Femur (tissue), 1 donor: ENCODE data around the gene CRISPLD2.
A peak's percentile ranks its signal among the peaks of the same experiment; 100 is the strongest.

ENCODE experiments used
- DNase-seq: peaks from one replicate; pipeline ENCODE4 v3.0.0-alpha.2; 2017

The CRISPLD2 gene

GRCh38 chr16:84940670-84941551 lies 121.1 kb downstream of the CRISPLD2 start:
- no peak for DNase-seq

DNA sequence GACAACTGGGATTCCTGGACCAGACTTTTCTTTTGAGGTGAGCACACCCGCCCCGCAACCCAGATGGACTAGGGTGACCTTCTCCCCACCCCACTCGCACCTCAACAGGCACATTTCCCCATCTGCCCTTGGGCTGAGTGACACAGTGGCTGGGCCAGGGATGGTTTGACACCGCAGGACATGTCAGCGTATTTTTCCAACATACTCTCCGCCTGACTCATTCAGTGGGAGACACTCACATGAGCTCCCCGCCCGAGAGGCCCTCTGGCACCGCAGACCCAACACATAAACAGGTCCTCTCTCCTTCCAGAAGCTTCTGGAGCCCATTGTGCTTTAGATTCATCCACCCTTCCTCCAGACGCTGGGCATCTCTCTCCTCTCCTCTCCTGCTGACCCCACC lies 122.1 kb downstream of the CRISPLD2 start:
- DNase-seq: no peak

- DNase-seq: no peak
Measured at GRCh38 chr16:84942786-84943185, 123.0 kb downstream of the CRISPLD2 start.

- no peak for DNase-seq
Measured at GRCh38 chr16:84943620-84944019, 123.8 kb downstream of the CRISPLD2 start.

GRCh38 chr16:84947022-84947421 lies 127.2 kb downstream of the CRISPLD2 start:
- peak; percentile 46 for DNase-seq

DNA sequence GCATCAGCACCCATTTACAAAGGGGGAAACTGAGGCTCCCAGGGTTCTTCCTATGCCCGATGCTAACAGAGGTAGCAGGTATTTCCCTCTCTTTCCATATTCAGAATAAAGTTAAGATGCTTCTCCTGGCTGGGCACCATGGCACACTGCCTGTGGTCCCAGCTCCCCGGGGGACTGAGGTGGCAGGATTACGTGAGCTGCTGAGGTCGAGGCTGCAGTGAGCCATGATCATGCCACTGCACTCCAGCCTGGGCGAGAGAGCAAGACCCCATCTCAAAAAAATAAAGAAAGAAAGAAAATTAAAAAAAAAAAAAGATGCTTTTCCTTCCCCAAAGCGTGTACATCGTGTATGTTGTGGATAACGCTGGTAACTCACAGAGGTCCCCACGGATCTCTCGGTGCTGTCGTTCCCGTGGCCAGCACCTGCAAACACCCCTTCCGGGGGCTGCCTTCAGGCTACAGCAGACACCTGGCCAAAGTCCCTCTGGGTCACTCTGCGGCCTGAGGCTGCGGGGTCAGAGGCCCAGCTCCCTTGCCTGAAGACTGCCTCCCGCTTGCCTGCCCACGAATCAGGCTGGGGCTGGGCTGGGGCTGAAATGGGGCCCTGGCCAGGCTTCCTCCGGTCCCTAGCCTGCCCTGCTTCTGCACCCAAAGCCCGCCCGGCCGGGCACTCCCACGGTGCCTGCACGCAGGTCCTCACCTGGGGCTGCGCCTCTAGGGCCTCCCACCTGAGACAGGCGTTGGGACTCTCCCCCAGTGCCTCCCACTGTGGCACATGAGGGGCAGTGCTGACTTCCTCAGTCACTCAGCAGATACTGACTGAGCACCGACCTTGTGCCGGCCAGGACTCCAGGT lies 128.4 kb downstream of the CRISPLD2 start:
- DNase-seq: no peak

DNA sequence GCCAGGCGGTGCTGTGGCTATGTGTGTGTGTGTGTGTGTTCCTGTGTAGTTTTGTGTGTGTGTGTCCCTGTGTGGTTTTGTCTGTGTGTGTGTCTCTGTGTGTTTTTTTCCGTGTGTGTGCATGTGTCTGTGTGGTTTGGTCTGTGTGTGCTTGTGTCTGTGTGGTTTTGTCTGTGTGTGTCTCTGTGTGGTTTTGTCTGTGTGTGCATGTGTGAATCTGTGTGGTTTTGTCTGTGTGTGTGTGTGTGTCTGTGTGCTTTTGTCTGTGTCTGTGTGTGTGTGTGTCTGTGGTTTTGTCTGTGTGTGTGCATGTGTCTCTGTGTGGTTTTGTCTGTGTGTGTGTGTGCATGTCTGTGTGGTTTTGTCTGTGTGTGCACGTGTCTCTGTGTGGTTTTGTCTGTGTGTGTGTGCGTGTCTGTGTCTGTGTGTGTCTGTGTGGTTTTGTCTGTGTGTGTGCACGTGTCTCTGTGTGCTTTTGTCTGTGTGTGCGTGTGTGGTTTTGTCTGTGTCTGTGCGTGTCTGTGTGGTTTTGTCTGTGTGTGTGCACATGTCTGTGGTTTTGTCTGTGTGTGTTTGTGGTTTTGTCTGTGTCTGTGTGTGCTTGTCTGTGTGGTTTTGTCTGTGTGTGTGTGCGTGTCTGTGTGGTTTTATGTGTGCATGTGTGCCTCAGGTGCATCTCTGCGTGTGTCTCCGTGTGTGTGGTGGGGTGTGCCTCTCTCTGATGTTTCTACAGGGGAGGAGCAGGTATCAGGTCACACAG lies 129.2 kb downstream of the CRISPLD2 start:
- DNase-seq: no peak

DNA sequence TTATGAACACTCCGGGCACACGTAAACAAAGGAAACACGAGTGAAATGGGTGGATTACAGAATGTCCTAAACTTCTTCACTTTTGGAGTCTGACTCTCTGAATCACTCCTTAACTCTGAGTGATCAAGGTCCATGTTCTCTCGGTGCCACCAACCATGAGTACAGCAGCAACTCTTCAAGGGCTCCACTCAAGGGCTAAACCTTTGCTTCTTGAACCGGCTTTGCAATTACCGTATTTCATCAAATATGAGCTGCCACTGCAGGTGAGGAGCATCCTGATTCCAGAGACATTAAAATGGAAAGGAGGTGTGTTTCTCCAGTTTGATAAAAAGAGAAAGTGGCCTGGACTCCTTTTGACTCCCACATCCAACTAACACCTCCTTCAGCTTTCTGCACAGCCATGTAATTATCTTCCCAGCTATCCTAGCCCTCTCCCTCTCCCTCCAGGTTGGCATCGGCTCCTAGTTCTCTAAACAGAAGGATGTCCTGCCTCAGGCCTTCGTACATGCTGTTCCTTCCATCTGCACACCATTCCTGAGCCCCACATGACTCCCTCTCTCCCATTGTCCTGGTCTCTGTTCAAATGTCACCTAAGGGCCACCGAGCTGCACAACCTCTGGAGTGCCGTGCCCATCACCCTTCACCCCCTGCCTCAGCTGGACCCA lies 130.1 kb downstream of the CRISPLD2 start:
- DNase-seq: no peak

DNA sequence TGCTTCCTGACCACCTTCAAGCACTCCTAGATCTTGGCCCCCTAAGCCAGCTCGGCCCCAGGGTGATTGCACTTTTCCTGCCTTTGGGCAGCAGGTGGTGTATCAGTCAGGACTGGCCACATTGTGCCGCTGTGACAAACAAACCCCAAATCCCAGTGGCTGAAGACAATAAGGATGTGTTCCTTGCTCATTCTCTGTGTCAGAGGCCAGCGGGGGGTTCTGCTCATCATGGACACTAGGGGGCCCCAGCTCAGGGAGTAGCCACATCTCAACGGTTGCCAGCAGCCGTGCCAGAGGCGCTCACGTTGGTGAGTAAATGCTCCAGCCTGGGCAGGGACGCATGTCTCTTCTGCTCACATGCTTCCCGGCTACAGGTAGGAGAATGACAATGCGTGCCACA lies 131.1 kb downstream of the CRISPLD2 start:
- DNase-seq: no peak

- DNase-seq: peak; percentile 85
Measured at GRCh38 chr16:84952335-84953189, 132.8 kb downstream of the CRISPLD2 start.

- no peak for DNase-seq
Measured at GRCh38 chr16:84953190-84953746, 133.5 kb downstream of the CRISPLD2 start.

DNA sequence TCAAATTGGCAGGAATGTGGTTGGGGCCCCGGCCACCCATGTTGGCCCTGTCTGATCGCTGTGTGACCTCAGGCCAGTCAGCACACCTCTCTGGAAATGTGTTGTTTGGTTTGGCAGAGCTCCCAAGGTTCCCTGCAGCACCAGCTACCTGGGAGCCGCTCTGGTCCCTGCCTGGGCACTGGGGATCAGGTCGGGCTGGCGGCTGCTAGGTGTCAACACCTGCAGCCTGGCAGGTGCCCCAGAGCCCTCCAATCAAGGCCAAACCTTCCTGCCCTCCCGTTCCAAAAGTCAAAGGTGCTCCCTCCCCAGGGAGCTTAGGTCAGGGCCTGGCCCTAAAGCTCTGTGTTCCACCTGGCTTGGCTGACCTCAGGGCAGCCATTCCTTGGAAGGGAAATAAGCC lies 135.6 kb downstream of the CRISPLD2 start:
- DNase-seq: no peak

DNA sequence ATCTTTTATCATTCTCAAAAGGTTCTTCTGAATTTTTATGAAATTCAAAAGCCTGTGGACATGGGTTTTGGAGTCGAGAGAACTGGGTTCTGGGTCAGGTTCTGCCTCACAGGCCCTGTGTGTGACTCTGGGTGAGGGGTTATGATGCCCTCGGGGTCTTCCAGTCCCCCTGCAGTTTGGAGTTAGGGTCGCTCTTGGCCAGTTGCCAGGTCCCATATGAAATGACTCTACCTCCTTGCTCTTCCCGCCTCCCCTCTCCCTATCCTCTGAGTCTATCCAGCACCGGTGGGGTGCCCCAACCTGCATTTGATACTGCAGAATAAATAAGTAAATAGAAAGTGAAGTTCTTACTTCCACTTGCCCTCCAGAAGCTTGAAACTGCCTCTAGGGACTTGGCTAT lies 137.4 kb downstream of the CRISPLD2 start:
- DNase-seq: no peak

- no peak for DNase-seq
Measured at GRCh38 chr16:84957792-84958191, 138.0 kb downstream of the CRISPLD2 start.
